ENCODE measurements around the gene LRP8. TPM values are rescaled to one million over a fixed set of nuclear protein-coding genes. Genes with fewer than 3 reads are reported as not detected.
A peak's percentile ranks its signal among the peaks of the same experiment; 100 is the strongest.

Gene LRP8
- total RNA-seq, 1 donor from 2014 or later: 15.6 TPM

DNA sequence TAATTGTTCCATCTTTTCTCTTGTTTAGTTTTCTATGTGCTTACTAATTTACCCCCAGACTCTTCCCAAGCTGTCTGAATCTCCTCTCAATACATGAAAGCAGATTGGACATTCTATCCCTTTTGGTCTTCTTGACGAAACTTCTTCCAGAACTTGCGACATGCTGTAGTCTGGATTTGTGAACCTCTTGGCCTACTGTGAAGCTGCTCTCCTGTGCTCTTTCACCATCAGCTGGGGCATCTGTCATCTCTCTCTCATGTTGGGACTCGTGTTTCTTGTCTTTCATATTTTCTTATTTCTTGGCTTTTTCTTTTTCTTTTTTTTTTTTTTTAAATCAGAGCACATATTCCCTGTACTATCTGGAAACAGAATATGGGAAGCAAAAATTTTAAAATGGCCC, 124.4 kb downstream of the LRP8 start:
- Histone ChIP-seq H3K4me3 (no peak overlapping the region), H2AFZ (replicated peaks) (no peak overlapping the region), H3K9ac (no peak overlapping the region), H3F3A (ENCODE audit: low read depth) (no peaks in the 10 kb centered on the region), H3K27me3 (no peaks in the 10 kb centered on the region), H4K20me1 (ENCODE audit: low read depth) (no peaks in the 10 kb centered on the region), H3K4me2 (no peak overlapping the region), H3K27ac (no peak overlapping the region), H3K36me3 (peaks cover 34% of the 10 kb centered on the region), H3K79me2 (ENCODE audit: low read depth) (peaks cover 3% of the 10 kb centered on the region), H3K4me1 (no peaks in the 10 kb centered on the region), H3K9me3 (ENCODE audit: low read depth) (peaks cover 15% of the 10 kb centered on the region)
- Mint-ChIP-seq H3K9me3 (peaks cover 30% of the 10 kb centered on the region), H3K27me3 (ENCODE audit: insufficient read depth, low read depth) (no peaks in the 10 kb centered on the region), H3K27ac (no peak overlapping the region), H3K4me3 (no peak overlapping the region), H3K4me1 (no peaks in the 10 kb centered on the region), H3K36me3 (peaks cover 54% of the 10 kb centered on the region)
- TF ChIP-seq EZH2phosphoT487 (IDR thresholded peaks at IDR 0.05) (no peak), EZH2 (IDR thresholded peaks at IDR 0.05) (no peak)
- TF ChIP-seq, protein P1, sequence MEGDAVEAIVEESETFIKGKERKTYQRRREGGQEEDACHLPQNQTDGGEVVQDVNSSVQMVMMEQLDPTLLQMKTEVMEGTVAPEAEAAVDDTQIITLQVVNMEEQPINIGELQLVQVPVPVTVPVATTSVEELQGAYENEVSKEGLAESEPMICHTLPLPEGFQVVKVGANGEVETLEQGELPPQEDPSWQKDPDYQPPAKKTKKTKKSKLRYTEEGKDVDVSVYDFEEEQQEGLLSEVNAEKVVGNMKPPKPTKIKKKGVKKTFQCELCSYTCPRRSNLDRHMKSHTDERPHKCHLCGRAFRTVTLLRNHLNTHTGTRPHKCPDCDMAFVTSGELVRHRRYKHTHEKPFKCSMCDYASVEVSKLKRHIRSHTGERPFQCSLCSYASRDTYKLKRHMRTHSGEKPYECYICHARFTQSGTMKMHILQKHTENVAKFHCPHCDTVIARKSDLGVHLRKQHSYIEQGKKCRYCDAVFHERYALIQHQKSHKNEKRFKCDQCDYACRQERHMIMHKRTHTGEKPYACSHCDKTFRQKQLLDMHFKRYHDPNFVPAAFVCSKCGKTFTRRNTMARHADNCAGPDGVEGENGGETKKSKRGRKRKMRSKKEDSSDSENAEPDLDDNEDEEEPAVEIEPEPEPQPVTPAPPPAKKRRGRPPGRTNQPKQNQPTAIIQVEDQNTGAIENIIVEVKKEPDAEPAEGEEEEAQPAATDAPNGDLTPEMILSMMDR (IDR thresholded peaks at IDR 0.05): no peak
- no peak for DNase-seq (ENCODE audit: low spot score)

DNA sequence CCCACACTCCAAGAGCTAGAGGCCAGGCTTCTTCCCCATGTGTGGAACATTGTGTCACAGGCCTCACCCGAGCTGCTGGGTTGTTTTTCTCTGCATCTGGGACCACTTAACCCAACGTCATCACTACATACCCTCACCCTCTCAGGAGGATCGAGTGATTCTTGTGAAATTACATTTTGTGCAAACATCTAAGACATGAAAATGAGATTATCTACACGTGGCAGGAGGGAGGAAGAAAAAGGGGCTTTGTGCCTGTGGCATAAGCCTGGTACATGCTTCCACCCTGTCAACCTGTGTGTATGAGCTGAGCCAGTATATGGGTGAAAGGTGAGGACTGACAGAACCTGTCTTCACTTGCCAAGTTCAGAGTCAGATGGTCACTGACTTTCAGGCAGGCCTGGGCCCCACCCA, 129.6 kb downstream of the LRP8 start:
- H3K27me3 ChIP-seq: peaks cover 12% of the 10 kb centered on the region
- H3K4me3 ChIP-seq: no peak overlapping the region
- Mint-ChIP-seq H3K36me3 (peaks cover 18% of the 10 kb centered on the region), H3K4me3 (peak overlapping the region; percentile 91), H3K9me3 (peaks cover 2% of the 10 kb centered on the region), H3K4me1 (peaks cover 20% of the 10 kb centered on the region), H3K27me3 (ENCODE audit: insufficient read depth, low read depth) (peaks cover 2% of the 10 kb centered on the region), H3K27ac (peak overlapping the region; percentile 32)
- no peaks in the 10 kb centered on the region for H3K9me3 ChIP-seq (ENCODE audit: low read depth)
- H3K36me3 ChIP-seq: peaks cover 6% of the 10 kb centered on the region
- no peaks in the 10 kb centered on the region for H4K20me1 ChIP-seq (ENCODE audit: low read depth)
- H3K27ac ChIP-seq: no peak overlapping the region
- peaks cover 20% of the 10 kb centered on the region for H3K79me2 ChIP-seq (ENCODE audit: low read depth)
- no peak for DNase-seq (ENCODE audit: low spot score)
- peak overlapping the region; percentile 94 for H3K4me2 ChIP-seq
- H3K9ac ChIP-seq: peak overlapping the region; percentile 90
- H3F3A ChIP-seq (ENCODE audit: low read depth): no peaks in the 10 kb centered on the region
- TF ChIP-seq EZH2phosphoT487 (IDR thresholded peaks at IDR 0.05): no peak
- TF ChIP-seq, protein P1 (IDR thresholded peaks at IDR 0.05): no peak
- TF ChIP-seq EZH2 (IDR thresholded peaks at IDR 0.05): no peak
- H2AFZ ChIP-seq (replicated peaks): no peak overlapping the region
- H3K4me1 ChIP-seq: peaks cover 10% of the 10 kb centered on the region

DNA sequence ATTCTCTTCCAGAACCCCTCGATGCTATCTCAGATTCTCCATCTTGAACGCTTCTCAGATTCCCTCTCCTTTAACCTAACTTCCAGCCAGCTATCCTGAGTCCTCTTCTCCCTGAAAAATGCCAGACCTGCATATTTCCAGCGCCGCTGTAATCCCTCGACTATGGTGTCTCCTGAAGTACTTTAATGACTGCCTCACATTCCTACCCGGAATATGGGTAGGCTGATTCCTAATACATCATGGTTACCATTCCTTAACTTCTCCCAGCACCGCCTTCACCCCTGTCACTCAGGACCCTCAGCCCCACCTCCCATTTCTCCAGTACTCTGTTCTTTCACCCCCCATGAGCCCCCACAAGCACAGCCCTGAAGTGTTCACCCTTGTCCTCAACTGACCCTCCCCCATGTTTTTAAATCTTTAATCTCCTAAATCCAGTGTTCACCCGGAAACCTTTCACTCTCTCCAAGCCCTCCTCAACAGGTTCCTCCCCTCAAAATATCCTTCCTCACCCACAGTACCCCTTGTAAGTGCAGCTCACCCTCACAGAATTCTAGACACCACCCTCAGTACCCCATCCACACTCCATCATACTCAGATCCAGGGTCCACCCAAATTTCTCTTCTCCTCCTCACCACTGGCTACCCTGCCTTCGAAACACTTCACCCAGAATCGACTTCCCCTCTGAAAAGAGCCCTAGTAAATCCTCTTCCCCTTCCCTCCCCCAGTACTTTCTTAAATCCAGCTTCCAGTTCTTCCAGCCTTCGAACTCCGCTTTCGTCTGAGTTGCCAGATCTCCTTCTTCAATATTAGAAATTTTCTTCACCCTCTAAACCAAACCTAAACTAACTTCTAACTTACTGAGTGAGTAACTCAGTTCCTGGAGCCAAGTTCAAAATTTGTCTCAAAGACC, 130.3 kb downstream of the LRP8 start:
- peak overlapping the region; percentile 32 for H3K27ac Mint-ChIP-seq
- H3K36me3 ChIP-seq: no peaks in the 10 kb centered on the region
- H3K4me2 ChIP-seq: peak overlapping the region; percentile 94
- H4K20me1 ChIP-seq (ENCODE audit: low read depth): no peaks in the 10 kb centered on the region
- H3K4me1 ChIP-seq: peaks cover 10% of the 10 kb centered on the region
- no peaks in the 10 kb centered on the region for H3K9me3 ChIP-seq (ENCODE audit: low read depth)
- no peak overlapping the region for H3K27ac ChIP-seq
- peaks cover 12% of the 10 kb centered on the region for H3K27me3 ChIP-seq
- H3K79me2 ChIP-seq (ENCODE audit: low read depth): peaks cover 20% of the 10 kb centered on the region
- TF ChIP-seq EZH2phosphoT487 (IDR thresholded peaks at IDR 0.05): no peak
- TF ChIP-seq, protein P1 (IDR thresholded peaks at IDR 0.05): no peak
- TF ChIP-seq EZH2 (IDR thresholded peaks at IDR 0.05): no peak
- peaks cover 20% of the 10 kb centered on the region for H3K4me1 Mint-ChIP-seq
- peak overlapping the region; percentile 90 for H3K9ac ChIP-seq
- H3F3A ChIP-seq (ENCODE audit: low read depth): no peaks in the 10 kb centered on the region
- peaks cover under 1% of the 10 kb centered on the region for H3K9me3 Mint-ChIP-seq
- H3K36me3 Mint-ChIP-seq: peaks cover 12% of the 10 kb centered on the region
- H3K27me3 Mint-ChIP-seq (ENCODE audit: insufficient read depth, low read depth): peaks cover 2% of the 10 kb centered on the region
- H2AFZ ChIP-seq (replicated peaks): peak overlapping the region; percentile 81
- peak; percentile 28 for DNase-seq (ENCODE audit: low spot score)
- H3K4me3 ChIP-seq: peak overlapping the region; percentile 93
- peak overlapping the region; percentile 91 for H3K4me3 Mint-ChIP-seq
